ENCODE results near the gene GRID2IP. TPM values are rescaled to one million over a fixed set of nuclear protein-coding genes. Genes with fewer than 3 reads are reported as not detected.

Gene GRID2IP
- total and polyA plus RNA-seq, 4 donors, result 0.16 to 0.80 (median 0.50) TPM

GRCh38 chr7:6546498-6547251, 4.6 kb downstream of the GRID2IP start:
- no peak for ATAC-seq (ENCODE audit: insufficient read depth, low FRiP score)
- no peaks in the 10 kb centered on the region for H3K36me3 ChIP-seq (ENCODE audit: control insufficient read depth in 4 of 4, insufficient read depth in 4 of 4, low read length in 4 of 4)
- H3K9me3 ChIP-seq (ENCODE audit: control insufficient read depth in 4 of 4, insufficient read depth in 3 of 4, low read length in 3 of 4), result no peaks in the 10 kb centered on the region
- no peaks in the 10 kb centered on the region for H3K4me1 ChIP-seq (ENCODE audit: control insufficient read depth in 5 of 5, insufficient read depth in 5 of 5, low read length in 5 of 5)
- WGBS, 2 donors, result 61 to 76% methylated on average over 9 to 12 of the region's 12 CpGs
- no peak overlapping the region for H3K27ac ChIP-seq (ENCODE audit: low read depth in 1 of 2, low read length in 1 of 2)
- H3K9ac ChIP-seq (ENCODE audit: insufficient read depth in 1 of 2, low read length in 2 of 2), result no peak overlapping the region
- H3K27me3 ChIP-seq (ENCODE audit: control insufficient read depth in 3 of 3, insufficient read depth in 3 of 3, low read length in 2 of 3), result no peaks in the 10 kb centered on the region
- no peak overlapping the region for H3K4me3 ChIP-seq
- no peak for TF ChIP-seq CTCF (IDR thresholded peaks at IDR 0.05; ENCODE audit: control extremely low read depth, extremely low read depth)
- no peak for DNase-seq

- Histone ChIP-seq H3K9me3 (ENCODE audit: control insufficient read depth in 4 of 4, insufficient read depth in 3 of 4, low read length in 3 of 4) (no peaks in the 10 kb centered on the region), H3K36me3 (ENCODE audit: control insufficient read depth in 4 of 4, insufficient read depth in 4 of 4, low read length in 4 of 4) (no peaks in the 10 kb centered on the region), H3K4me1 (ENCODE audit: control insufficient read depth in 5 of 5, insufficient read depth in 5 of 5, low read length in 5 of 5) (no peaks in the 10 kb centered on the region), H3K9ac (ENCODE audit: insufficient read depth in 1 of 2, low read length in 2 of 2) (no peak overlapping the region), H3K4me3 (no peak overlapping the region), H3K27me3 (ENCODE audit: control insufficient read depth in 3 of 3, insufficient read depth in 3 of 3, low read length in 2 of 3) (peaks cover 0 to 2% (median 0%) of the 10 kb centered on the region in 3 donors), H3K27ac (ENCODE audit: low read depth in 1 of 2, low read length in 1 of 2) (no peak overlapping the region)
- no peak for TF ChIP-seq CTCF (IDR thresholded peaks at IDR 0.05; ENCODE audit: control extremely low read depth, extremely low read depth)
- ATAC-seq (ENCODE audit: insufficient read depth, low FRiP score) (no peak), DNase-seq (no peak)
- WGBS, 2 donors, result 53 to 72% methylated on average over 22 of the region's 22 CpGs
Measured at GRCh38 chr7:6545398-6546126, 5.7 kb downstream of the GRID2IP start.

- TF ChIP-seq CTCF (IDR thresholded peaks at IDR 0.05; ENCODE audit: control extremely low read depth, extremely low read depth), result no peak
- WGBS, 2 donors, result 79 to 95% methylated on average over 1 of the region's 1 CpG
Measured at GRCh38 chr7:6542368-6542767, 8.9 kb downstream of the GRID2IP start.

More at GRCh38 chr7:6542368-6542767, 8.9 kb downstream of the GRID2IP start:
- Histone ChIP-seq H3K9ac (ENCODE audit: insufficient read depth in 1 of 2, low read length in 2 of 2) (no peak overlapping the region), H3K9me3 (ENCODE audit: control insufficient read depth in 4 of 4, insufficient read depth in 3 of 4, low read length in 3 of 4) (no peaks in the 10 kb centered on the region), H3K27me3 (ENCODE audit: control insufficient read depth in 3 of 3, insufficient read depth in 3 of 3, low read length in 2 of 3) (peaks cover 0 to 2% (median 0%) of the 10 kb centered on the region in 3 donors), H3K4me1 (ENCODE audit: control insufficient read depth in 5 of 5, insufficient read depth in 5 of 5, low read length in 5 of 5) (no peaks in the 10 kb centered on the region), H3K27ac (ENCODE audit: low read depth in 1 of 2, low read length in 1 of 2) (no peak overlapping the region), H3K36me3 (ENCODE audit: control insufficient read depth in 4 of 4, insufficient read depth in 4 of 4, low read length in 4 of 4) (no peaks in the 10 kb centered on the region), H3K4me3 (no peak overlapping the region)
- DNase-seq (no peak), ATAC-seq (ENCODE audit: insufficient read depth, low FRiP score) (no peak)
